H1 (cell line): Measurements from ENCODE around the gene CSNK1A1. TPM values are rescaled to one million over a fixed set of nuclear protein-coding genes. Genes with fewer than 3 reads are reported as not detected.
"Not testable (repeated sequence)": the region's sequence is repeated elsewhere in the genome, so short reads cannot be mapped to it uniquely, and the experiment has no call there.

Source experiments
- CTCF ChIA-PET: fragments of 300-600 bp; sonication (Branson Sonifier 250); formaldehyde crosslinking; loops from one replicate; lab custom pipeline; 2021; ENCODE audit not compliant: partially characterized antibody; lab: Charles Lee
- POLR2A ChIA-PET: fragments of 300-600 bp; sonication (Branson Sonifier 250); formaldehyde crosslinking; loops from one replicate; lab custom pipeline; 2021; ENCODE audit warnings: inconsistent platforms; ENCODE audit not compliant: partially characterized antibody; lab: Charles Lee
- DNase-seq, 2 experiments: peaks; one replicate each; pipeline versions ENCODE4 v3.0.0 to v3.0.0-alpha.2; 2010 to 2022; ENCODE audit warnings: low spot score in 2 of 2, low read depth in 1 of 2, mixed read lengths in 1 of 2
- FAIRE-seq: peaks from 2 replicates; lab custom pipeline; 2011; peaks lifted over from hg19 to GRCh38; lab: Jason Lieb, UNC
- H2AFZ ChIP-seq: 2 replicates; pipeline ENCODE4 v1.8.1; 2012; ENCODE audit warnings: low read length, inconsistent platforms
- H2AK5ac ChIP-seq: 2 replicates; pipeline ENCODE4 v1.6.1; 2013; ENCODE audit warnings: low read depth, low read length
- H2BK120ac ChIP-seq: replicated peaks from 2 replicates; pipeline ENCODE3; 2013; ENCODE audit warnings: low read depth, low read length, inconsistent platforms
- H2BK12ac ChIP-seq: 2 replicates; pipeline ENCODE4 v1.6.1; 2013; ENCODE audit warnings: low read depth, low read length
- H2BK15ac ChIP-seq: 2 replicates; pipeline ENCODE4 v1.6.1; 2013; ENCODE audit warnings: low read length
- H2BK20ac ChIP-seq: 2 replicates; pipeline ENCODE4 v1.6.1; 2013; ENCODE audit warnings: low read length
- H2BK5ac ChIP-seq: 2 replicates; pipeline ENCODE4 v1.6.1; 2013; ENCODE audit warnings: low read depth, low read length
- H3K14ac ChIP-seq: 2 replicates; pipeline ENCODE4 v1.6.1; 2013; ENCODE audit warnings: inconsistent platforms; ENCODE audit not compliant: insufficient read length
- H3K18ac ChIP-seq: 2 replicates; pipeline ENCODE4 v1.6.1; 2013; ENCODE audit warnings: low read length; ENCODE audit errors: extremely low read depth
- H3K23ac ChIP-seq: 2 replicates; pipeline ENCODE4 v1.6.1; 2013; ENCODE audit warnings: inconsistent platforms; ENCODE audit not compliant: insufficient read length
- H3K23me2 ChIP-seq: 2 replicates; pipeline ENCODE4 v1.6.1; 2013; ENCODE audit warnings: low read depth, low read length
- H3K27ac ChIP-seq: 2 replicates; pipeline ENCODE4 v1.6.1; 2011; ENCODE audit warnings: low read depth, low read length, inconsistent platforms
- H3K27me3 ChIP-seq, 4 experiments: replicated peaks in 1 of 4; 1 replicate in 1 of 4; 2 replicates in 3 of 4; pipeline versions ENCODE4 v1.6.1 to v1.8.1; 2011 to 2013; ENCODE audit warnings: low read length in 3 of 4, mild to moderate bottlenecking in 3 of 4, inconsistent platforms in 2 of 4, mixed read lengths in 2 of 4, moderate library complexity in 1 of 4; ENCODE audit not compliant: control insufficient read depth in 3 of 4, insufficient read depth in 3 of 4; ENCODE audit errors: extremely low read depth in 1 of 4
- H3K36me3 ChIP-seq, 4 experiments: 2 replicates each; pipeline versions ENCODE4 v1.6.1 to v1.8.1; 2011 to 2013; ENCODE audit warnings: mild to moderate bottlenecking in 4 of 4, low read length in 3 of 4, moderate library complexity in 2 of 4, control low read depth in 1 of 4, inconsistent platforms in 1 of 4; ENCODE audit not compliant: insufficient read depth in 4 of 4, control insufficient read depth in 2 of 4
- H3K4ac ChIP-seq: replicated peaks from 2 replicates; pipeline ENCODE3; 2013; ENCODE audit warnings: low read length, low read depth, mixed read lengths, inconsistent platforms; ENCODE audit not compliant: insufficient read length
- H3K4me1 ChIP-seq, 4 experiments: replicated peaks in 1 of 4; 1 replicate in 1 of 4; 2 replicates in 3 of 4; pipeline versions ENCODE4 v1.6.1 to v1.8.1; 2011 to 2013; ENCODE audit warnings: low read length in 3 of 4, inconsistent platforms in 2 of 4, mixed read lengths in 1 of 4; ENCODE audit not compliant: insufficient read depth in 4 of 4, control insufficient read depth in 3 of 4
- H3K4me2 ChIP-seq, 2 experiments: 2 replicates each; pipeline versions ENCODE4 v1.6.1 to v1.8.1; 2011 to 2013; ENCODE audit warnings: low read depth in 2 of 2, low read length in 2 of 2, control low read depth in 1 of 2, inconsistent platforms in 1 of 2, mild to moderate bottlenecking in 1 of 2; ENCODE audit not compliant: insufficient read depth in 1 of 2
- H3K4me3 ChIP-seq, 4 experiments: fragments of 200-600, 300-600 bp in 1 of 4; sonication (generic), shearing (Covaris generic), sonication (Bioruptor Twin) in 1 of 4; 2 replicates each; pipeline versions ENCODE4 v1.5.1 to v1.8.1; 2011 to 2016; ENCODE audit warnings: low read length in 4 of 4, low read depth in 3 of 4, control low read depth in 2 of 4, inconsistent platforms in 2 of 4, mild to moderate bottlenecking in 2 of 4, mixed read lengths in 1 of 4, moderate library complexity in 1 of 4; ENCODE audit not compliant: insufficient read depth in 2 of 4; ENCODE audit errors: extremely low read depth in 1 of 4
- H3K56ac ChIP-seq: replicated peaks from 2 replicates; pipeline ENCODE3; 2013; ENCODE audit warnings: low read depth, mild to moderate bottlenecking, mixed read lengths, low read length, inconsistent platforms; ENCODE audit not compliant: insufficient read length
- H3K79me1 ChIP-seq: 2 replicates; pipeline ENCODE4 v1.6.1; 2013; ENCODE audit warnings: low read depth, low read length, control low read depth
- H3K79me2 ChIP-seq, 2 experiments: 2 replicates each; pipeline versions ENCODE4 v1.6.1 to v1.8.1; 2012 to 2013; ENCODE audit warnings: low read length in 2 of 2, mild to moderate bottlenecking in 2 of 2, inconsistent platforms in 1 of 2; ENCODE audit not compliant: insufficient read depth in 2 of 2, control insufficient read depth in 1 of 2
- H3K9ac ChIP-seq, 4 experiments: replicated peaks in 1 of 4; 1 replicate in 1 of 4; 2 replicates in 3 of 4; pipeline versions ENCODE4 v1.6.1 to v1.8.1; 2011 to 2013; ENCODE audit warnings: low read depth in 3 of 4, low read length in 3 of 4, control low read depth in 2 of 4, mild to moderate bottlenecking in 2 of 4, moderate library complexity in 2 of 4, inconsistent platforms in 1 of 4; ENCODE audit errors: extremely low read depth in 1 of 4
- H3K9me3 ChIP-seq, 2 experiments: 2 replicates each; pipeline versions ENCODE4 v1.6.1 to v1.8.1; 2012 to 2013; ENCODE audit warnings: mild to moderate bottlenecking in 2 of 2, moderate library complexity in 2 of 2, control low read depth in 1 of 2, inconsistent platforms in 1 of 2, low read depth in 1 of 2, low read length in 1 of 2, mixed read lengths in 1 of 2; ENCODE audit not compliant: insufficient read depth in 2 of 2
- H4K20me1 ChIP-seq, 2 experiments: replicated peaks in 1 of 2; 2 replicates each; pipeline versions ENCODE3 to v1.8.1; 2011 to 2013; ENCODE audit warnings: inconsistent platforms in 2 of 2, low read length in 2 of 2, mild to moderate bottlenecking in 1 of 2; ENCODE audit not compliant: insufficient read depth in 2 of 2, control insufficient read depth in 1 of 2
- H4K5ac ChIP-seq: 2 replicates; pipeline ENCODE4 v1.6.1; 2013; ENCODE audit warnings: low read length, low read depth, mixed read lengths, inconsistent platforms; ENCODE audit not compliant: insufficient read length
- H4K8ac ChIP-seq: 2 replicates; pipeline ENCODE4 v1.8.0; 2013; ENCODE audit warnings: mild to moderate bottlenecking, moderate library complexity, low read length, inconsistent platforms; ENCODE audit not compliant: insufficient read depth; ENCODE audit errors: extremely low read depth
- H4K91ac ChIP-seq: replicated peaks from 2 replicates; pipeline ENCODE3; 2013; ENCODE audit warnings: low read length, mixed read lengths, inconsistent platforms; ENCODE audit not compliant: insufficient read length
- WGBS, 2 experiments: shearing (Covaris generic) in 1 of 2; methylation state at CpG; one replicate each; pipeline versions ENCODE4 v1.1.6 to v1.1.7; 2013 to 2015; ENCODE audit warnings: low lambda C conversion rate in 2 of 2, mixed read lengths in 2 of 2, inconsistent platforms in 1 of 2, low coverage in 1 of 2, missing lambda C conversion rate in 1 of 2; ENCODE audit not compliant: insufficient replicate concordance in 2 of 2, insufficient coverage in 1 of 2, insufficient read length in 1 of 2; ENCODE audit errors: extremely low coverage in 1 of 2, missing lambda C conversion rate in 1 of 2; 5-methylcytosine and 5-hydroxymethylcytosine counted together
- polyA plus RNA-seq, 7 experiments: library from polyadenylated mRNA; depleted of rRNA in 3 of 7; stranded (reverse) in 5 of 7; unstranded in 2 of 7; fragments of >200 nt in 5 of 7; fragments of 200-250 nt in 2 of 7; gene quantifications; 1 replicate in 5 of 7; 2 replicates in 1 of 7; 4 replicates in 1 of 7; pipeline versions ENCODE4 v1.2.1 to v1.2.3, GENCODE V29; 2011 to 2013; ENCODE audit warnings: missing spikeins in 2 of 7, mixed read lengths in 2 of 7
- total RNA-seq: library from RNA; stranded (reverse); fragmentation: NEBNext Ultra II Directional; extraction: Animal tissue kit (Norgen Biotek cat#: 25700); gene quantifications from 2 replicates; pipeline ENCODE4 v1.2.1, GENCODE V29; 2021

Gene CSNK1A1
- total and polyA plus RNA-seq, 2 of the 8 experiments (the other 6 are each of a cell fraction or from before 2014, with no cell fraction given), result 61.2 to 244 TPM

GRCh38 chr5:149513372-149513947, 37.8 kb downstream of the CSNK1A1 start:
- not testable (repeated sequence) for H3K9me3 ChIP-seq, H2BK5ac ChIP-seq, H3K14ac ChIP-seq, H4K20me1 ChIP-seq, H3K27ac ChIP-seq, H4K91ac ChIP-seq, H3K4me2 ChIP-seq, H4K8ac ChIP-seq, FAIRE-seq, H2BK120ac ChIP-seq, H2BK15ac ChIP-seq, H3K4me3 ChIP-seq, H3K56ac ChIP-seq, H3K18ac ChIP-seq, H4K5ac ChIP-seq, H2AFZ ChIP-seq, H3K23ac ChIP-seq, H3K23me2 ChIP-seq, DNase-seq, H3K9ac ChIP-seq, H3K79me1 ChIP-seq, H2AK5ac ChIP-seq, H2BK12ac ChIP-seq, H3K4ac ChIP-seq, H2BK20ac ChIP-seq, H3K4me1 ChIP-seq, H3K27me3 ChIP-seq
- 87% methylated on average over 11 of the region's 11 CpGs; no CpG with 5 or more reads in 1 of the 2 experiments for WGBS, 2 experiments
- Histone ChIP-seq H3K79me2 (peaks cover 4 to 59% of the 10 kb centered on the region in 2 experiments; a peak in 3 of 4 replicates), H3K36me3 (peaks cover 19 to 62% (median 35%) of the 10 kb centered on the region in 4 experiments)
- ChIA-PET POLR2A (interaction anchor here (6.7 kb wide), 1 partner anchor 34 kb away, joined by 65 read pairs; the partner anchor contains the start of gene CSNK1A1), CTCF (interaction anchor here (0.6 to 0.8 kb wide), 3 partner anchors 39 to 564 kb away, joined by 3 to 5 read pairs (median 4); no protein-coding TSS in a partner anchor)
